SK-N-SH (cell line): ENCODE results near the gene AMDHD2. TPM values are rescaled to one million over a fixed set of nuclear protein-coding genes. Genes with fewer than 3 reads are reported as not detected.

Experiments used
- CTCF ChIA-PET: fragments of 300-600, 350-600 bp; formaldehyde crosslinking; extraction: SDS; loops from one replicate; lab custom pipeline; 2021; lab: Yijun Ruan, JAX
- POLR2A ChIA-PET: fragments of 350-600 bp; sonication (Branson Sonifier 250); formaldehyde crosslinking; extraction: SDS; loops from one replicate; lab custom pipeline; 2020; ENCODE audit warnings: antibody characterized with exemption, inconsistent platforms; lab: Yijun Ruan, JAX
- DNase-seq: peaks from one replicate; pipeline ENCODE4 v3.0.0; 2012
- H2AFZ ChIP-seq: fragments of 200-600 bp; sonication (generic); 2 replicates; pipeline ENCODE4 v1.8.1; 2016; ENCODE audit warnings: antibody characterized with exemption, mild to moderate bottlenecking, low read depth
- H3F3A ChIP-seq: fragments of 200-600 bp; sonication (generic); replicated peaks from 2 replicates; pipeline ENCODE3; 2016; ENCODE audit warnings: antibody characterized with exemption, mild to moderate bottlenecking; ENCODE audit not compliant: insufficient read depth
- H3K27ac ChIP-seq, 2 experiments: fragments of 200-500 bp in 1 of 2; fragments of 200-600 bp in 1 of 2; sonication (Bioruptor generic) in 1 of 2; sonication (generic), shearing (Covaris generic) in 1 of 2; 2 replicates each; pipeline versions ENCODE4 v1.5.1 to v1.6.1; 2014 to 2016; ENCODE audit warnings: low read depth in 2 of 2, inconsistent platforms in 1 of 2, low read length in 1 of 2, mild to moderate bottlenecking in 1 of 2, mixed read lengths in 1 of 2
- H3K27me3 ChIP-seq: fragments of 200-600 bp; sonication (generic), shearing (Covaris generic); 2 replicates; pipeline ENCODE4 v1.6.1; 2016; ENCODE audit warnings: mixed run types; ENCODE audit not compliant: insufficient read depth
- H3K36me3 ChIP-seq, 2 experiments: fragments of 200-500 bp in 1 of 2; fragments of 200-600 bp in 1 of 2; sonication (Bioruptor generic) in 1 of 2; sonication (generic) in 1 of 2; replicated peaks in 1 of 2; 2 replicates each; pipeline versions ENCODE3 to v1.5.1; 2014 to 2016; ENCODE audit warnings: low read length in 1 of 2, mild to moderate bottlenecking in 1 of 2; ENCODE audit not compliant: insufficient read depth in 2 of 2, control insufficient read depth in 1 of 2
- H3K4me1 ChIP-seq, 2 experiments: fragments of 200-500 bp in 1 of 2; fragments of 200-600 bp in 1 of 2; sonication (Bioruptor generic) in 1 of 2; sonication (generic), shearing (Covaris generic) in 1 of 2; 2 replicates each; pipeline versions ENCODE4 v1.5.1 to v1.6.1; 2014 to 2016; ENCODE audit warnings: low read depth in 1 of 2, low read length in 1 of 2, mixed run types in 1 of 2; ENCODE audit not compliant: insufficient read depth in 2 of 2, control insufficient read depth in 1 of 2
- H3K4me2 ChIP-seq: fragments of 200-600 bp; sonication (generic), shearing (Covaris generic); 2 replicates; pipeline ENCODE4 v1.6.1; 2017; ENCODE audit warnings: mixed run types
- H3K4me3 ChIP-seq, 2 experiments: fragments of 200-500 bp in 1 of 2; fragments of 200-600 bp in 1 of 2; sonication (Bioruptor generic) in 1 of 2; sonication (generic), shearing (Covaris generic) in 1 of 2; 2 replicates each; pipeline versions ENCODE4 v1.5.1 to v1.8.1; 2014 to 2016; ENCODE audit warnings: low read depth in 2 of 2, inconsistent platforms in 1 of 2, low read length in 1 of 2, mild to moderate bottlenecking in 1 of 2, mixed read lengths in 1 of 2, moderate library complexity in 1 of 2
- H3K79me2 ChIP-seq: fragments of 200-600 bp; sonication (generic); 2 replicates; pipeline ENCODE4 v1.8.1; 2017; ENCODE audit warnings: mild to moderate bottlenecking; ENCODE audit not compliant: insufficient read depth
- H3K9ac ChIP-seq: fragments of 200-600 bp; sonication (generic); 2 replicates; pipeline ENCODE4 v1.6.1; 2017; ENCODE audit warnings: mixed run types
- H3K9me2 ChIP-seq: fragments of 200-600 bp; sonication (generic); 2 replicates; pipeline ENCODE4 v1.6.1; 2017; ENCODE audit warnings: mixed run types
- H3K9me3 ChIP-seq: fragments of 200-600 bp; sonication (generic); 2 replicates; pipeline ENCODE4 v1.6.1; 2017; ENCODE audit warnings: mixed run types, mild to moderate bottlenecking, moderate library complexity
- H4K20me1 ChIP-seq: fragments of 200-600 bp; sonication (generic); 2 replicates; pipeline ENCODE4 v1.6.1; 2017; ENCODE audit warnings: mild to moderate bottlenecking, mixed run types; ENCODE audit not compliant: insufficient read depth
- EZH2phosphoT487 ChIP-seq: fragments of 200-600 bp; sonication (generic); IDR thresholded peaks from 2 replicates; pipeline ENCODE4 v1.6.1; 2017; ENCODE audit warnings: low read depth, mixed run types, mild to moderate bottlenecking, antibody characterized with exemption, moderate library complexity, borderline replicate concordance
- FOSL2 ChIP-seq: IDR thresholded peaks from 2 replicates; pipeline ENCODE4 v1.4.0; 2012; ENCODE audit warnings: low read depth, mild to moderate bottlenecking, moderate library complexity, borderline replicate concordance
- FOXJ3 ChIP-seq: sonication (generic); formaldehyde crosslinking; IDR thresholded peaks from 2 replicates; pipeline ENCODE4 v1.5.1; 2020; ENCODE audit warnings: mild to moderate bottlenecking, missing genetic modification reagents
- JUND ChIP-seq: IDR thresholded peaks from 2 replicates; pipeline ENCODE4 v1.4.0; 2012
- MAX ChIP-seq: IDR thresholded peaks from 2 replicates; pipeline ENCODE4 v1.4.0; 2012; ENCODE audit warnings: low read depth
- MEF2A ChIP-seq: IDR thresholded peaks from 2 replicates; pipeline ENCODE4 v1.4.0; 2012; ENCODE audit warnings: low read depth, borderline replicate concordance
- NFIC ChIP-seq: IDR thresholded peaks from 2 replicates; pipeline ENCODE4 v1.4.0; 2012; ENCODE audit warnings: borderline replicate concordance
- NRF1 ChIP-seq: IDR thresholded peaks from 2 replicates; pipeline ENCODE4 v1.6.1; 2012; ENCODE audit warnings: low read depth, mild to moderate bottlenecking, low read length
- PBX3 ChIP-seq: IDR thresholded peaks from 2 replicates; pipeline ENCODE4; 2012
- RAD21 ChIP-seq: IDR thresholded peaks from 2 replicates; pipeline ENCODE4 v1.6.1; 2012; ENCODE audit warnings: mild to moderate bottlenecking, low read length
- RFX5 ChIP-seq: IDR thresholded peaks from 2 replicates; pipeline ENCODE4 v1.6.1; 2012; ENCODE audit warnings: mild to moderate bottlenecking, improper control_type of control experiment, low read length
- ZBTB33 ChIP-seq: IDR thresholded peaks from 2 replicates; pipeline ENCODE4 v1.4.0; 2012; ENCODE audit warnings: low read depth, borderline replicate concordance
- WGBS: methylation state at CpG from one replicate; pipeline ENCODE4 v1.1.6; 2017; ENCODE audit warnings: low lambda C conversion rate; 5-methylcytosine and 5-hydroxymethylcytosine counted together
- polyA plus RNA-seq, 3 experiments: library from polyadenylated mRNA; depleted of rRNA; stranded (reverse); fragments of >200 nt; gene quantifications; 2 replicates each; pipeline ENCODE4 v1.2.3, GENCODE V29; 2012

The AMDHD2 gene
- polyA plus RNA-seq, 1 of the 3 experiments (the other 2 are of a cell fraction): 38.1 TPM

- Histone ChIP-seq H3K4me1 (peaks cover 0 to 47% of the 10 kb centered on the region in 2 experiments; a peak in 3 of 4 replicates), H3K9me3 (no peaks in the 10 kb centered on the region), H3K79me2 (peaks cover 18% of the 10 kb centered on the region), H3K9ac (no peak overlapping the region), H2AFZ (no peak overlapping the region), H3K4me3 (no peak overlapping the region), H3K9me2 (no peaks in the 10 kb centered on the region), H3K36me3 (no peaks in the 10 kb centered on the region), H3K4me2 (peak overlapping the region; percentile 95), H3F3A (peaks cover 9% of the 10 kb centered on the region), H3K27me3 (no peaks in the 10 kb centered on the region), H3K27ac (no peak overlapping the region), H4K20me1 (no peaks in the 10 kb centered on the region)
- 95% methylated on average over 9 of the region's 9 CpGs for WGBS
- CTCF ChIA-PET: interaction anchor here (0.9 to 4.1 kb wide), 3 partner anchors 10 to 493 kb away, joined by 3 to 20 read pairs (median 9); partner anchors contain the start of gene GFER
- TF ChIP-seq MEF2A (no peak), NRF1 (no peak)
- POLR2A ChIA-PET: no interaction called here
- DNase-seq: no peak
Measured at GRCh38 chr16:2476345-2476720, 43.8 kb upstream of the AMDHD2 start.

- ChIA-PET CTCF (interaction anchor here (4.1 kb wide), 1 partner anchor 25 kb away, joined by 20 read pairs; no protein-coding TSS in a partner anchor), POLR2A (interaction anchor here (1.2 kb wide), 1 partner anchor 10 kb away, joined by 3 read pairs; no protein-coding TSS in a partner anchor)
- peaks cover 0 to 47% of the 10 kb centered on the region in 2 experiments; a peak in 3 of 4 replicates for H3K4me1 ChIP-seq
- H3K9me2 ChIP-seq: no peaks in the 10 kb centered on the region
- H3K27ac ChIP-seq: no peak overlapping the region
- H3K36me3 ChIP-seq: no peaks in the 10 kb centered on the region
- no peak overlapping the region for H2AFZ ChIP-seq
- TF ChIP-seq FOSL2: no peak
- no peak for TF ChIP-seq EZH2phosphoT487
- TF ChIP-seq ZBTB33: no peak
- no peak for TF ChIP-seq PBX3
- TF ChIP-seq RFX5: no peak
- no peak for TF ChIP-seq JUND
- no peak for TF ChIP-seq MAX
- TF ChIP-seq FOXJ3 (CRISPR knock-in tag): no peak
- TF ChIP-seq NFIC: no peak
- no peak for TF ChIP-seq RAD21
- peaks cover 18% of the 10 kb centered on the region for H3K79me2 ChIP-seq
- no peak overlapping the region for H3K4me2 ChIP-seq
- peaks cover 9% of the 10 kb centered on the region for H3F3A ChIP-seq
- no peaks in the 10 kb centered on the region for H3K9me3 ChIP-seq
- DNase-seq: no peak
- H3K9ac ChIP-seq: no peak overlapping the region
- no peaks in the 10 kb centered on the region for H3K27me3 ChIP-seq
- H3K4me3 ChIP-seq: no peak overlapping the region
- 97% methylated on average over 3 of the region's 3 CpGs for WGBS
- no peaks in the 10 kb centered on the region for H4K20me1 ChIP-seq
Measured at GRCh38 chr16:2476741-2477140, 43.4 kb upstream of the AMDHD2 start.
